Activated CD4-positive, alpha-beta memory T cell treated with anti-CD3 and anti-CD28 coated beads for 36 hours (primary cell): ENCODE data around the gene TNFRSF11A. TPM values are rescaled to one million over a fixed set of nuclear protein-coding genes. Genes with fewer than 3 reads are reported as not detected.

Experiments used
- CTCF ChIA-PET: fragments of 350-600 bp; sonication (Branson Sonifier 250); formaldehyde crosslinking; loops from one replicate; lab custom pipeline; 2021; ENCODE audit warnings: antibody characterized with exemption, inconsistent platforms; lab: Charles Lee
- POLR2A ChIA-PET: fragments of 350-600 bp; sonication (Branson Sonifier 250); formaldehyde crosslinking; loops from one replicate; lab custom pipeline; 2021; ENCODE audit warnings: antibody characterized with exemption; lab: Charles Lee
- DNase-seq: peaks from one replicate; pipeline ENCODE4 v3.0.0-alpha.2; 2020
- H3K27ac Mint-ChIP-seq: one replicate; pipeline ENCODE4 v1.8.0; 2021; ENCODE audit warnings: mixed read lengths
- H3K27me3 Mint-ChIP-seq: one replicate; pipeline ENCODE4 v1.8.0; 2021; ENCODE audit warnings: mixed read lengths
- H3K36me3 Mint-ChIP-seq: one replicate; pipeline ENCODE4 v1.8.0; 2021; ENCODE audit warnings: mixed read lengths
- H3K4me1 Mint-ChIP-seq: one replicate; pipeline ENCODE4 v1.8.0; 2021; ENCODE audit warnings: low read depth, mixed read lengths
- H3K4me3 Mint-ChIP-seq: one replicate; pipeline ENCODE4 v1.8.0; 2021; ENCODE audit warnings: mild to moderate bottlenecking, mixed read lengths
- H3K9me3 Mint-ChIP-seq: one replicate; pipeline ENCODE4 v1.8.0; 2021; ENCODE audit warnings: mixed read lengths
- intact Hi-C: fragments of 100-400 bp; cut with micrococcal nuclease; formaldehyde crosslinking; loops from one replicate; pipeline ENCODE4 v1.15.1; 2023
- total RNA-seq, 2 experiments: library from RNA; stranded (reverse); gene quantifications; one replicate each; pipeline ENCODE4 v1.2.3, GENCODE V29; 2021

TNFRSF11A gene
- total RNA-seq, 2 experiments from 2014 or later, result 5.7 to 6.1 TPM

GRCh38 chr18:62404881-62405280, 79.8 kb downstream of the TNFRSF11A start:
- no peak for DNase-seq
- H3K4me3 Mint-ChIP-seq, result no peak overlapping the region
- H3K9me3 Mint-ChIP-seq, result peaks cover under 1% of the 10 kb centered on the region
- ChIA-PET POLR2A (no interaction called here), CTCF (interaction anchor here (1.6 kb wide), 1 partner anchor 12 kb away, joined by 3 read pairs; no protein-coding TSS in a partner anchor)
- no peak overlapping the region for H3K27ac Mint-ChIP-seq
- H3K4me1 Mint-ChIP-seq, result peaks cover 2% of the 10 kb centered on the region
- intact Hi-C loops, result no loop called here
- peaks cover 2% of the 10 kb centered on the region for H3K27me3 Mint-ChIP-seq
- H3K36me3 Mint-ChIP-seq, result no peaks in the 10 kb centered on the region

DNA sequence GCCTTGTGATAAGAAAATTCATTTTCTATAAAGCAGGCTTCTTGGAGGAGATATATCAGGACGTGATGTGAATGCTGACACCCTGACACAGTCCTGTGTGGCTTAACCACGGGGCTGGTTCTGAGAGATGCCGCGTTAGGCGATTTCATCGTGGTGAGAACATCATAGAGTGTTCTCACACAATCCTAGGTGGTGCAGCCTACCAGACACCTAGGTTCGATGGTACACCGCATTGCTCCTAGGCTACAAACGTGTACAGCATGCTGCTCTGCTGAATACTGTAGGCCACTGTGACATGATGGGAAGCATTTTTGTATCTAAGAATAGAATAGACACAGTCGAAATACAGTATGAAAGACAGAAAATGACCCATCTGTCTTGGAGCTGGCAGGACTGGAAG, 82.5 kb downstream of the TNFRSF11A start:
- POLR2A ChIA-PET, result no interaction called here

GRCh38 chr18:62409821-62410220, 84.7 kb downstream of the TNFRSF11A start:
- ChIA-PET CTCF (no interaction called here), POLR2A (no interaction called here)
- peaks cover 4% of the 10 kb centered on the region for H3K36me3 Mint-ChIP-seq
- H3K27ac Mint-ChIP-seq, result no peak overlapping the region
- no peak for DNase-seq
- H3K9me3 Mint-ChIP-seq, result peaks cover 18% of the 10 kb centered on the region
- peaks cover 14% of the 10 kb centered on the region for H3K27me3 Mint-ChIP-seq
- intact Hi-C loops, result no loop called here
- no peaks in the 10 kb centered on the region for H3K4me1 Mint-ChIP-seq
- H3K4me3 Mint-ChIP-seq, result no peak overlapping the region

More for the DNA sequence above, 82.5 kb downstream of the TNFRSF11A start:
- Mint-ChIP-seq H3K9me3 (peaks cover 18% of the 10 kb centered on the region), H3K36me3 (peaks cover 4% of the 10 kb centered on the region), H3K4me3 (no peak overlapping the region), H3K27ac (no peak overlapping the region), H3K4me1 (no peaks in the 10 kb centered on the region), H3K27me3 (peaks cover 5% of the 10 kb centered on the region)
- intact Hi-C loops, result no loop called here
- CTCF ChIA-PET, result no interaction called here
- DNase-seq, result no peak

DNA sequence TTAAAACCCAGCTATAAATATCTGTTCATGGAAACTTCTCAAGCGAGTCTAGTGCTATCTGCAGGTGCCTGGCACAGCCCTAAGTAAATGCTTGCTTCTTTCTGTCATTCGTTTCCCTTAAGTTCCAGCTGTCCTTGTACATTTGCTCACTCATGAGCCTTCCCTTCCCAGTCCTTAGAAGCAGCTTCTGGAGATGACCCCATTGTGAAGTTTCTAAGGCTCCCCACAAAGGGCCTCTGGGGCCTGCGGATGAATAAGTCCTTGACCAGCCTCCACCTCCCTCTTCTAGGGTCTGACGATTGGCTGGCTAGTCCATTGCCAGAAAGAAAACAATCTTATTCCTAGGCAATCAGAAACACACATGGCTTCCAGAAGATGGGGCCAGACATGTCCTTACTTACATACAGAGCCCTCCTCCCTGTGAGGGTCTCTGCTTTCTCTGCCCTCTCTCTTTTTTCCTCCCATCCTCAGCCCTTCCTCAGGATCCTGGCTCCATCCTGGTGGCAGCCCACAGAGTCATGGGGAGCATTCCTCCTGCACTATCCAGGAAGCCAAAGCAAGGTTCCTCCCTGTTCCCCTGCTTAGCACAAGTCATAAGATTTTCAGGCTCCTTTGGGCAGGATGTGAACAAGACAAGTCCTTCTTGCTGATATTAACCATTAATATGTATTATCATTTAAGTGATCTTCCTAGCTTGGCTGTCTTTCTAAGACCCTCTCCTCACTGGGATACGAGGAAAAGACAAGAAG, 87.3 kb downstream of the TNFRSF11A start:
- CTCF ChIA-PET, result interaction anchor here (1.0 to 3.2 kb wide), 2 partner anchors 13 to 163 kb away, joined by 3 to 12 read pairs; no protein-coding TSS in a partner anchor
- Mint-ChIP-seq H3K27ac (no peak overlapping the region), H3K27me3 (peaks cover 21% of the 10 kb centered on the region)

DNA sequence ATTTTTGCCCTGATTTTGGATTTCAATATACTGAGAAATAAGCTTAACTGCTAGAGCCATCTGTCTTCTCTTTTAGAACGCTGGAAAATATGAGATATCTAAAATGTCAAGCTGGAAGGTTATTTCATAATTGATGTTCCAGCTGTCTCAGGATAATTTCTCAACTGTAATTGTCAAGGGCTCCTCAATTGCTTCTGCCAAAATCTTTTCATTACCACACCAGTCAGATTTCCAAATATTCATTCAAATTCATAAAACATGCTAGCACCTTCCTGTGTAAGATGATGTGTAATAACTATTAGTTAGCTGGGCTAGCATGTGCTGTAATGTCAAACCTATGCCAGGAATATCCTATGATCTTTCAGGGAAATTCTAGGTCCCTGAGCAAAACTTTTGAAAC, 88.1 kb downstream of the TNFRSF11A start:
- POLR2A ChIA-PET, result no interaction called here
- CTCF ChIA-PET, result interaction anchor here (3.2 kb wide), 1 partner anchor 12 kb away, joined by 12 read pairs; no protein-coding TSS in a partner anchor
- peaks cover 21% of the 10 kb centered on the region for H3K27me3 Mint-ChIP-seq

More for the DNA sequence above, 87.3 kb downstream of the TNFRSF11A start:
- no peaks in the 10 kb centered on the region for H3K4me1 Mint-ChIP-seq
- POLR2A ChIA-PET, result no interaction called here
- peaks cover 4% of the 10 kb centered on the region for H3K36me3 Mint-ChIP-seq
- H3K4me3 Mint-ChIP-seq, result no peak overlapping the region
- peaks cover 18% of the 10 kb centered on the region for H3K9me3 Mint-ChIP-seq
- intact Hi-C loops, result no loop called here
- DNase-seq, result no peak

GRCh38 chr18:62418258-62418657, 93.1 kb downstream of the TNFRSF11A start:
- ChIA-PET POLR2A (no interaction called here), CTCF (interaction anchor here (1.7 kb wide), 1 partner anchor 8 kb away, joined by 5 read pairs; no protein-coding TSS in a partner anchor)
- peaks cover 11% of the 10 kb centered on the region for H3K27me3 Mint-ChIP-seq
- intact Hi-C loops, result no loop called here
- H3K9me3 Mint-ChIP-seq, result peaks cover 2% of the 10 kb centered on the region
- no peak overlapping the region for H3K4me3 Mint-ChIP-seq
- H3K36me3 Mint-ChIP-seq, result peaks cover 2% of the 10 kb centered on the region
- peaks cover 39% of the 10 kb centered on the region for H3K4me1 Mint-ChIP-seq
- no peak overlapping the region for H3K27ac Mint-ChIP-seq
- peak; percentile 25 for DNase-seq

More for the DNA sequence above, 88.1 kb downstream of the TNFRSF11A start:
- H3K27ac Mint-ChIP-seq, result no peak overlapping the region
- intact Hi-C loops, result no loop called here
- peaks cover 18% of the 10 kb centered on the region for H3K9me3 Mint-ChIP-seq
- H3K36me3 Mint-ChIP-seq, result peaks cover 4% of the 10 kb centered on the region
- no peak overlapping the region for H3K4me3 Mint-ChIP-seq
- peaks cover 3% of the 10 kb centered on the region for H3K4me1 Mint-ChIP-seq
- no peak for DNase-seq

DNA sequence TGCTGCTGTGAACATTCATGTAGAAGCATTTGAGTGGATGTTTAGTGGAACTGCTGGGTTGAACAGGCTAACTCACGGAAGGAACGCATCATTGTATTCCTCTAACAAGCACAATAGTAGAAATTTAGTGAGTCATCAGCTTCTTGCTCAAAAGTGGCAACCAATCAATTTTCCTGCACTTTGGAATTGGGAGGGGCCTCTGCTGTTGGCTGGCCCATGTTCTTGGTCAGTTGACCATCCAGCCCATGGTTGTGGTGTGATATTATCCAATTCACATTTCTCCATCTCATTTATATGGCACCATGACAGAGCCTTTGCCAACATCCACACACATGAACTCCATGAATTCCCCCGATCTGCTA, 95.0 kb downstream of the TNFRSF11A start:
- ChIA-PET POLR2A (interaction anchor here (1.0 to 1.4 kb wide), 3 partner anchors 85 to 137 kb away, joined by 3 to 9 read pairs (median 6); partner anchors contain the start of gene ZCCHC2), CTCF (interaction anchor here (0.9 to 1.9 kb wide), 5 partner anchors 10 to 108 kb away, joined by 3 to 8 read pairs (median 4); no protein-coding TSS in a partner anchor)
- H3K4me1 Mint-ChIP-seq, result peaks cover 40% of the 10 kb centered on the region
- DNase-seq, result peak; percentile 27
- intact Hi-C loops, result loop anchor here (1.0 to 2.0 kb wide), 12 partner anchors 24 to 741 kb away; partner anchors contain the start of genes PIGN, RELCH and TNFRSF11A
- peaks cover 2% of the 10 kb centered on the region for H3K9me3 Mint-ChIP-seq
- H3K36me3 Mint-ChIP-seq, result peaks cover 2% of the 10 kb centered on the region
- H3K4me3 Mint-ChIP-seq, result peak overlapping the region; percentile 54
- peak overlapping the region; percentile 98 for H3K27ac Mint-ChIP-seq
- H3K27me3 Mint-ChIP-seq, result peaks cover 6% of the 10 kb centered on the region

DNA sequence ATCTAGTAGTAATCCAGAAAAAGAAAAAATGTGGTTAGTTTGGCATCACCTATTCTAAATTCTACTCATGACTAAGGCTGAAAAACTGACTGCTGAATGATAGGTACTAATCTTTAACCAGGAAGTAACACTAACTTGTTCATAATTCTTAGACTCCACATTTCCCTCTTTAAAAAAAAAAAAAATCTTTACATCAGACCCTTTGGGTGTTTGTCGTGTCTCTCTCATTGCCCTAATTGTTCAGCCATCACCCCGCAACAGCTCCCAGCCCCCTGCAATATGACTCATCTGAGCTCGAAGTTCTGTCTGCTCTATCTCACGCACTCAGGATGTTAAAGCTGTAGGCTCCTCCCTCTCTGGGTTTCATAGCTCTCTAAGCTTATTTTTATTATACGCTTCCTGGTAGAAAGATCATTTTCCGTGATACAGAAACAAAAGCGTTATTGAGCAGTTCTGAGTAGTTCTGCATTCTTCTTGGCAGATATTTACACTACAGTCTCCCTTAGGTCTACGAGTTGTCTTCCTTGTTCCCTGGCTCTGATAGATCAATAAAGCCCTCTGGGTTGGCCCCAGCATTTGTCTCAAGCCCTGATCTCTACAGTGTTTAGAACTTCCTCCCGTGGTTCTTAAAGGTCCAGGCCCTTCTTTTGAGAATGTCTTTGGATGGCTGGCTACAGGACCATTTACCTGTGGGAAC, 95.6 kb downstream of the TNFRSF11A start:
- H3K36me3 Mint-ChIP-seq, result peaks cover 2% of the 10 kb centered on the region
- ChIA-PET CTCF (interaction anchor here (0.6 to 1.9 kb wide), 13 partner anchors 10 to 559 kb away, joined by 3 to 8 read pairs (median 4); partner anchors contain the start of genes PIGN and RELCH), POLR2A (interaction anchor here (0.6 to 1.4 kb wide), 6 partner anchors 20 to 468 kb away, joined by 3 to 9 read pairs (median 5); partner anchors contain the start of gene ZCCHC2)
- peaks cover 3% of the 10 kb centered on the region for H3K27me3 Mint-ChIP-seq
- intact Hi-C loops, result loop anchor here (1.0 to 2.0 kb wide), 12 partner anchors 24 to 741 kb away; partner anchors contain the start of genes PIGN, RELCH and TNFRSF11A
- peak overlapping the region; percentile 98 for H3K27ac Mint-ChIP-seq
- peaks cover 45% of the 10 kb centered on the region for H3K4me1 Mint-ChIP-seq
- peak overlapping the region; percentile 54 for H3K4me3 Mint-ChIP-seq
- peaks cover 2% of the 10 kb centered on the region for H3K9me3 Mint-ChIP-seq
- DNase-seq, result peak; percentile 84

DNA sequence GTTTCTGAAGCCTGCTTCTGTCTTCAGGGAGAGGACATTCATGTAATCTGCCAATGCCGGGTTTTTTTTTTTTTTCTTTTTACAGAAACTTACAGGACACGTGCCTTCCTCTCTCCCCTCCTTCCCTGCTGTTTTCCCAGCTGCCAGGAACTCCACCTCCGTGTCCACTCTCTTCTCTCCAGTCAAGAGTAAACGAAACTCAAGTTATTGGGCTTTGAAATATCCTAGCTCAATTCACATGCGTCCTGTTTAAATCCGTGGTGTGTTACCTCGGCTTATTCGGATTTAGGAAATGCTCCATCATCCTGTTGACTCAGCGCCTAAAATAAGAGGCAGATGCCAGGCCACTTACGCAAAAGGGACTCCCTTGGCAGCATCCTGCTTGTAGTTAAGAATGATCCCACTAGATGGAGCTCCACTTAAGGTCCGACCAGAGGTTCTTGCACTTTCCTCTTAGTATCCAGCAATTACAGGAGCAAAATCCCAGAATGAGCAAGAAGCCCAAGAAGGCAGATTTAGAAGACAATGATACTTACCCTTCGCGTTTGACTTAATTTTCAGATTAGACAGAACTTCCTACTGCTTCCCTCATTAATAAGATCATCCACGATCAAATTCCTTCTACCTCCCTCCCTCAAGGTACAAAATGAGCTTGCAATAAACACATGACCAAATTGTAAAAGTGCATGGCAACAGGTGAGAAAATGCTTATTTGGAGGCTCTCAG, 100.5 kb downstream of the TNFRSF11A start:
- Mint-ChIP-seq H3K9me3 (peaks cover 5% of the 10 kb centered on the region), H3K27ac (no peak overlapping the region), H3K27me3 (peaks cover 1% of the 10 kb centered on the region), H3K4me1 (peaks cover 30% of the 10 kb centered on the region), H3K4me3 (no peak overlapping the region), H3K36me3 (no peaks in the 10 kb centered on the region)
- peak; percentile 70 for DNase-seq
- POLR2A ChIA-PET, result interaction anchor here (1.2 to 1.7 kb wide), 2 partner anchors 9 to 160 kb away, joined by 3 to 5 read pairs; no protein-coding TSS in a partner anchor
- intact Hi-C loops, result loop anchor here (1.0 to 2.0 kb wide), 3 partner anchors 19 to 159 kb away; no protein-coding TSS in a partner anchor
- CTCF ChIA-PET, result interaction anchor here (0.6 to 2.5 kb wide), 47 partner anchors 8 to 848 kb away, joined by 3 to 38 read pairs (median 4); partner anchors contain the start of gene ZCCHC2

DNA sequence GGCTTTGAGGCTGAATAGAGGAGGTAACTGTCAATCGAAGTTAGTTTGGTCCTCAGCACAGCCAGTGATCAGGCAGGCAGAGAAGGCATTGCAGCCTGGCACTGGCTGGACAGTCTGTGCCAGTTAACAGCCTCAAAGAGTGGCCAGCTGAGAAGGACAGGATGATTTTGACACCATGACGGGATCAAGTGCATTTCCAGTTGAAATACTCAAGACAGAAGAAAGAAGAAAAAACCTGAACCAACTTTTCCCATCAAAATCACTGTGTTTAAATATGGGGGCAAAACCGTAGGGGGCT, 101.0 kb downstream of the TNFRSF11A start:
- Mint-ChIP-seq H3K27me3 (peaks cover 1% of the 10 kb centered on the region), H3K27ac (no peak overlapping the region), H3K4me1 (peaks cover 24% of the 10 kb centered on the region), H3K4me3 (no peak overlapping the region), H3K9me3 (peaks cover 5% of the 10 kb centered on the region), H3K36me3 (no peaks in the 10 kb centered on the region)
- CTCF ChIA-PET, result interaction anchor here (0.6 to 2.5 kb wide), 47 partner anchors 9 to 848 kb away, joined by 3 to 38 read pairs (median 4); partner anchors contain the start of gene ZCCHC2
- POLR2A ChIA-PET, result interaction anchor here (1.2 to 1.7 kb wide), 2 partner anchors 9 to 160 kb away, joined by 3 to 5 read pairs; no protein-coding TSS in a partner anchor
- DNase-seq, result no peak
- intact Hi-C loops, result no loop called here

DNA sequence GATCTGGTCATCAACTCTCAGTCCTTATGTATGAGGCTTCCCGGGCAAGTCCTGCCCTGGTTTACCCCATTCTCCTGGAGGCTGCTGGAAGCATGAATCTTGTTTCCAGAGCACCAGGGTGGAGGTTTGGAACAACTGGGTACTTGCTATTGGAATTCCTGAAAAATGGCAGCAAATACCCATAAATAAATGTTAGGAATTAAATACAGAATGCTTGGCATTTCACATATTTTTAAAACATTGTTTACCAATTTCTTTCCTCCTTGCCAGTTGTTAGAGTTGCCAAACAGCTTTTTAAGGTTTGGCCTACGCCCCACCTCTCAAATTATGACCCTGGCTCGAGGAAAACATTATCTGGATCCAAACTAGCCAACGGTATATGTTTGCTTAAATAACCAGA, 107.1 kb downstream of the TNFRSF11A start:
- Mint-ChIP-seq H3K9me3 (peaks cover 5% of the 10 kb centered on the region), H3K27ac (no peak overlapping the region), H3K4me1 (no peaks in the 10 kb centered on the region), H3K4me3 (no peak overlapping the region), H3K36me3 (no peaks in the 10 kb centered on the region), H3K27me3 (no peaks in the 10 kb centered on the region)
- DNase-seq, result no peak
- ChIA-PET POLR2A (no interaction called here), CTCF (interaction anchor here (1.1 kb wide), 1 partner anchor 11 kb away, joined by 3 read pairs; no protein-coding TSS in a partner anchor)
- intact Hi-C loops, result no loop called here
